ENCODE measurements around the gene ERBB2. TPM values are rescaled to one million over a fixed set of nuclear protein-coding genes. Genes with fewer than 3 reads are reported as not detected.

Gene ERBB2
- total and polyA plus RNA-seq, 9 of the 15 experiments (the other 6 are each of a cell fraction or from before 2014, with no cell fraction given), result 0.74 to 5.6 (median 3.3) TPM

DNA sequence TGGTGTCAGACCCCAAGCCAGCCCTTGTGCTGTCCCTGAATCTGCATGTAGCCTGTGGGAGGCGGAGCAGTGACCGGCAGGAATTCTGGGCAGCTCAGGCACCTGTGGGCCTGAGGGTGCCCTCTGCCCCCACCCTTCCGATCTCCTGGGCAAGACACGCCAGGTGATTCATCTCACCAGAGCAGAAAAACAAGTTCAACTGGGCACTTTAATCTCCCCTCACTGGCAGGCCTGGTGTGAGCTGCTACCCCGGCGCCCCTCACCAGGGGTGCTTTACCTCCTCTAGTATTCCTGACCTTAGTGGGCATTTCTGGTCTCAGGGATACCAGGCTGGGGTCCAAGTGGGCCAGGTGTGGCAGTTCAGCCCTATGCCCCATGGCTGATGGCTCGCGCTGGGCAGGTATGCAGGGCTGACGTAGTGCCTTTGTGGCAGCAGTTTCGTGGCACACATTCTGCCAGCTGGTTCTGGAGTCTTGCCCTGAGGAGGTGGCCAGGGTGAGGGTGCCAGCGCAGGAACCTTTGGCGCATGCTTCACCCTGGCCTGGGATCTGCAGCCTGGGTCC is 6.0 kb downstream of the ERBB2 start (continued):
- TF ChIP-seq JUNB (CRISPR knock-in tag; conservative IDR thresholded peaks at IDR 0.05), result no peak
- no peak for TF ChIP-seq TAF15 (IDR thresholded peaks at IDR 0.05; ENCODE audit: low read depth, low read length)
- TF ChIP-seq, protein P1, sequence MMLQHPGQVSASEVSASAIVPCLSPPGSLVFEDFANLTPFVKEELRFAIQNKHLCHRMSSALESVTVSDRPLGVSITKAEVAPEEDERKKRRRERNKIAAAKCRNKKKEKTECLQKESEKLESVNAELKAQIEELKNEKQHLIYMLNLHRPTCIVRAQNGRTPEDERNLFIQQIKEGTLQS (IDR thresholded peaks at IDR 0.05), result no peak
- TF ChIP-seq, protein P1 (CRISPR knock-in tag; conservative IDR thresholded peaks at IDR 0.05), result no peak
- TF ChIP-seq, protein P2, sequence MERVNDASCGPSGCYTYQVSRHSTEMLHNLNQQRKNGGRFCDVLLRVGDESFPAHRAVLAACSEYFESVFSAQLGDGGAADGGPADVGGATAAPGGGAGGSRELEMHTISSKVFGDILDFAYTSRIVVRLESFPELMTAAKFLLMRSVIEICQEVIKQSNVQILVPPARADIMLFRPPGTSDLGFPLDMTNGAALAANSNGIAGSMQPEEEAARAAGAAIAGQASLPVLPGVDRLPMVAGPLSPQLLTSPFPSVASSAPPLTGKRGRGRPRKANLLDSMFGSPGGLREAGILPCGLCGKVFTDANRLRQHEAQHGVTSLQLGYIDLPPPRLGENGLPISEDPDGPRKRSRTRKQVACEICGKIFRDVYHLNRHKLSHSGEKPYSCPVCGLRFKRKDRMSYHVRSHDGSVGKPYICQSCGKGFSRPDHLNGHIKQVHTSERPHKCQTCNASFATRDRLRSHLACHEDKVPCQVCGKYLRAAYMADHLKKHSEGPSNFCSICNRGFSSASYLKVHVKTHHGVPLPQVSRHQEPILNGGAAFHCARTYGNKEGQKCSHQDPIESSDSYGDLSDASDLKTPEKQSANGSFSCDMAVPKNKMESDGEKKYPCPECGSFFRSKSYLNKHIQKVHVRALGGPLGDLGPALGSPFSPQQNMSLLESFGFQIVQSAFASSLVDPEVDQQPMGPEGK (CRISPR knock-in tag; IDR thresholded peaks at IDR 0.05; ENCODE audit: borderline replicate concordance), result no peak
- TF ChIP-seq FOXJ2 (tag; IDR thresholded peaks at IDR 0.05), result no peak
- TF ChIP-seq HEY1 (CRISPR knock-in tag; IDR thresholded peaks at IDR 0.05; ENCODE audit: borderline replicate concordance), result no peak
- no peak for TF ChIP-seq MAFK (IDR thresholded peaks at IDR 0.05; ENCODE audit: low read length)
- no peak for TF ChIP-seq FOXA1 (IDR thresholded peaks at IDR 0.05; ENCODE audit: borderline replicate concordance)
